Measurements from ENCODE around the gene SPAG8.

DNA sequence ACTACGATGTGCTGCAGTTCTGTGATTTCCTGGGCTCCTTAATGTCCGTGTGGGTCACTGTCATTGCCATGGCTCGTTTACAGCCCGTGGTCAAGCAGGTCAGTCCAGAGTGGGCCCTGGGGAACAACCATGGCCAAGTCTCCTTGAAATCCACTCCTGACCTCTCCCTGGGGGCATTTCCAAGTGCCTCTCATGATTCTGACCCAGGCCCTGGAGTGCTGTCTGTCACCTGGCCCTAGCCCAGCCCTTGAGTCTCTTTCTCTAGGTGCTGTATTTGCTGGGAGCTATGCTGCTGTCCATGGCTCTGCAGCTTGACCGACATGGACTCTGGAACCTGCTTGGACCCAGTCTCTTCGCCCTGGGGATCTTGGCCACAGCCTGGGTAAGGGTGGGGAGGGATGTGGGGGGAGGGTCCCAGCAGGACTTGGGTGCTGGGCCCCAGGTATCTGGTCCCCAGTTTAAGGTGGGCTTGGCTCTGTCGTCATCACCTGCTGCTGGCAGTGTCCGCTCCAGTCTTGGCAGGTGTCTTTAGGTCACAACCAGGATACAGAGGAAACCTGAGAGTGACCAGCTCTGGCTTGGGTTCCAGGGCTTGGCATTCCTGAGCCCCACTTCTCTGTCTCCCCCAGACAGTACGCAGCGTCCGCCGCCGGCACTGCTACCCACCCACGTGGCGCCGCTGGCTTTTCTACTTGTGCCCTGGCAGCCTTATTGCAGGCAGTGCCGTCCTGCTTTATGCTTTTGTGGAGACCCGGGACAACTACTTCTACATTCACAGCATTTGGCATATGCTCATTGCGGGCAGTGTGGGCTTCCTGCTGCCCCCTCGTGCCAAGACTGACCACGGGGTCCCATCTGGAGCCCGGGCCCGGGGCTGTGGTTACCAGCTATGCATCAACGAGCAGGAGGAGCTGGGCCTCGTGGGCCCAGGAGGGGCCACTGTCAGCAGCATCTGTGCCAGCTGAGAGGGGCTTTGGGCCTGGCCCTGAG, 41.1 kb upstream of the SPAG8 start:
- no peak for TF ChIP-seq EZH2 (IDR thresholded peaks at IDR 0.05; ENCODE audit: borderline replicate concordance, low read length)
- TF ChIP-seq, protein P1, sequence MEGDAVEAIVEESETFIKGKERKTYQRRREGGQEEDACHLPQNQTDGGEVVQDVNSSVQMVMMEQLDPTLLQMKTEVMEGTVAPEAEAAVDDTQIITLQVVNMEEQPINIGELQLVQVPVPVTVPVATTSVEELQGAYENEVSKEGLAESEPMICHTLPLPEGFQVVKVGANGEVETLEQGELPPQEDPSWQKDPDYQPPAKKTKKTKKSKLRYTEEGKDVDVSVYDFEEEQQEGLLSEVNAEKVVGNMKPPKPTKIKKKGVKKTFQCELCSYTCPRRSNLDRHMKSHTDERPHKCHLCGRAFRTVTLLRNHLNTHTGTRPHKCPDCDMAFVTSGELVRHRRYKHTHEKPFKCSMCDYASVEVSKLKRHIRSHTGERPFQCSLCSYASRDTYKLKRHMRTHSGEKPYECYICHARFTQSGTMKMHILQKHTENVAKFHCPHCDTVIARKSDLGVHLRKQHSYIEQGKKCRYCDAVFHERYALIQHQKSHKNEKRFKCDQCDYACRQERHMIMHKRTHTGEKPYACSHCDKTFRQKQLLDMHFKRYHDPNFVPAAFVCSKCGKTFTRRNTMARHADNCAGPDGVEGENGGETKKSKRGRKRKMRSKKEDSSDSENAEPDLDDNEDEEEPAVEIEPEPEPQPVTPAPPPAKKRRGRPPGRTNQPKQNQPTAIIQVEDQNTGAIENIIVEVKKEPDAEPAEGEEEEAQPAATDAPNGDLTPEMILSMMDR (conservative IDR thresholded peaks at IDR 0.05 in 1 of 2, IDR thresholded peaks at IDR 0.05 in 1 of 2; ENCODE audit: extremely low read depth in 1 of 2, insufficient read depth in 1 of 2, low read depth in 1 of 2, low read length in 2 of 2) = no peak

All from mammary epithelial cell (primary cell).